K562 (cell line): ENCODE measurements around the gene MYOM1. TPM values are rescaled to one million over a fixed set of nuclear protein-coding genes. Genes with fewer than 3 reads are reported as not detected.

Source experiments
- ATAC-seq: fragments of 200-7000 bp; cut with Tn5 transposase; 3 replicates; pipeline ENCODE4 v1.9.1; 2020; ENCODE audit warnings: moderate library complexity
- BruUV-seq: library from RNA; stranded (reverse); fragments of 400-500 nt; replicated peaks from 2 replicates; lab custom pipeline; 2021; lab: Mats Ljungman, UMichigan
- CTCF ChIA-PET: fragments of 300-600 bp; formaldehyde crosslinking; extraction: SDS; loops from one replicate; lab custom pipeline; 2021; ENCODE audit warnings: low intra/inter-chr PET ratio; lab: Yijun Ruan, JAX
- POLR2A ChIA-PET: fragments of 300-600, 350-650 bp; sonication (Branson Sonifier 250); formaldehyde crosslinking; extraction: SDS; loops from one replicate; lab custom pipeline; 2021; ENCODE audit warnings: antibody characterized with exemption, inconsistent platforms; lab: Yijun Ruan, JAX
- DNase-seq, 4 experiments: peaks; one replicate each; pipeline versions ENCODE4 v3.0.0 to v3.0.0-alpha.2; 2011 to 2018; ENCODE audit warnings: low spot score in 3 of 4, mixed read lengths in 3 of 4; ENCODE audit errors: extremely low read depth in 1 of 4
- FAIRE-seq: peaks from 2 replicates; lab custom pipeline; 2011; peaks lifted over from hg19 to GRCh38; lab: Jason Lieb, UNC
- H2AFZ ChIP-seq: 2 replicates; pipeline ENCODE4 v1.6.0; 2011; ENCODE audit warnings: low read depth, low read length, control low read depth, inconsistent platforms
- H3K27ac ChIP-seq: fragments of 200-600 bp; 3 replicates; pipeline ENCODE4 v1.8.0; 2011; ENCODE audit warnings: low read depth, mild to moderate bottlenecking, control low read depth, inconsistent platforms, low read length, moderate library complexity, mixed read lengths; ENCODE audit errors: extremely low read depth
- H3K27me3 ChIP-seq, 2 experiments: fragments of 300-600 bp in 1 of 2; 2 replicates in 1 of 2; 3 replicates in 1 of 2; pipeline versions ENCODE4 v1.6.0 to v1.8.0; 2011; ENCODE audit warnings: inconsistent platforms in 2 of 2, low read length in 2 of 2, mild to moderate bottlenecking in 1 of 2, mixed read lengths in 1 of 2, moderate library complexity in 1 of 2; ENCODE audit not compliant: control insufficient read depth in 2 of 2, insufficient read depth in 2 of 2
- H3K36me3 ChIP-seq: fragments of 300-600 bp; 3 replicates; pipeline ENCODE4 v1.8.0; 2011; ENCODE audit warnings: mild to moderate bottlenecking, low read length, inconsistent platforms; ENCODE audit not compliant: control insufficient read depth, insufficient read depth
- H3K4me1 ChIP-seq, 2 experiments: fragments of 200-600 bp in 1 of 2; replicated peaks in 1 of 2; 2 replicates in 1 of 2; 3 replicates in 1 of 2; pipeline versions ENCODE4 v1.5.1 to v1.8.0; 2011; ENCODE audit warnings: inconsistent platforms in 2 of 2, low read length in 2 of 2, mild to moderate bottlenecking in 1 of 2, mixed read lengths in 1 of 2, moderate library complexity in 1 of 2; ENCODE audit not compliant: control insufficient read depth in 2 of 2, insufficient read depth in 2 of 2
- H3K4me2 ChIP-seq: 2 replicates; pipeline ENCODE4 v1.6.1; 2011; ENCODE audit warnings: low read length, control low read depth, inconsistent platforms, mixed read lengths; ENCODE audit not compliant: insufficient read depth
- H3K4me3 ChIP-seq: fragments of 200-600 bp; sonication (generic), shearing (Covaris generic); 2 replicates; pipeline ENCODE4 v1.5.1; 2016; ENCODE audit warnings: control low read depth, inconsistent platforms
- H3K79me2 ChIP-seq: fragments of 200-600 bp; 3 replicates; pipeline ENCODE4 v1.8.0; 2011; ENCODE audit warnings: low read length, inconsistent platforms; ENCODE audit not compliant: control insufficient read depth, insufficient read depth
- H3K9ac ChIP-seq, 2 experiments: 2 replicates each; pipeline versions ENCODE4 v1.6.0 to v1.6.1; 2011; ENCODE audit warnings: low read depth in 2 of 2, low read length in 2 of 2, control low read depth in 1 of 2, inconsistent platforms in 1 of 2, mild to moderate bottlenecking in 1 of 2, mixed read lengths in 1 of 2; ENCODE audit not compliant: insufficient read depth in 1 of 2
- H3K9me1 ChIP-seq: one replicate; pipeline ENCODE4 v1.6.0; 2011; ENCODE audit warnings: inconsistent platforms, mild to moderate bottlenecking, low read length, moderate library complexity; ENCODE audit not compliant: control insufficient read depth, insufficient read depth
- H3K9me3 ChIP-seq: replicated peaks from 2 replicates; pipeline ENCODE4 v1.5.1; 2011; ENCODE audit warnings: low read depth, low read length, inconsistent platforms; ENCODE audit not compliant: control insufficient read depth, insufficient read depth
- H4K20me1 ChIP-seq: replicated peaks from 2 replicates; pipeline ENCODE4 v1.6.1; 2011; ENCODE audit warnings: low read length, inconsistent platforms, mixed read lengths; ENCODE audit not compliant: control insufficient read depth, insufficient read depth
- MTF1 ChIP-seq: fragments of 250-450 bp; sonication (Bioruptor Pico); IDR thresholded peaks from 2 replicates; pipeline ENCODE4 v1.9.0; 2021; ENCODE audit warnings: moderate library complexity, mild to moderate bottlenecking, inconsistent platforms, borderline replicate concordance
- WGBS: fragments of 100-300 bp; shearing (Covaris generic); methylation state at CpG from one replicate; pipeline ENCODE4 v1.1.6; 2016; ENCODE audit warnings: low coverage, mixed read lengths; ENCODE audit not compliant: insufficient coverage; ENCODE audit errors: missing lambda C conversion rate; 5-methylcytosine and 5-hydroxymethylcytosine counted together
- in situ Hi-C: fragments of 300-500 bp; cut with MboI; formaldehyde crosslinking; loops from 4 replicates; pipeline ENCODE4 v1.15.0; 2018; ENCODE audit warnings: inconsistent platforms, mixed read lengths
- intact Hi-C: fragments of 100-400 bp; cut with micrococcal nuclease; formaldehyde crosslinking; loops from 2 replicates; pipeline ENCODE4 v1.14.2; 2022
- polyA plus RNA-seq, 8 experiments: library from polyadenylated mRNA; depleted of rRNA in 4 of 8; stranded (reverse) in 5 of 8; unstranded in 3 of 8; fragments of >200 nt; fragmentation: Nextera tagmentation in 2 of 8; fragmentation: Illumina TruSeq in 1 of 8; extraction: Ambion mirVana in 2 of 8; extraction: Trizol in 1 of 8; gene quantifications; 2 replicates each; pipeline versions ENCODE4 v1.2.1 to v1.2.3, GENCODE V29; 2011 to 2014; ENCODE audit warnings: inconsistent platforms in 1 of 8, missing spikeins in 1 of 8
- total RNA-seq, 7 experiments: library from RNA; depleted of rRNA in 6 of 7; stranded (reverse); fragments of >200 nt in 6 of 7; fragmentation: Illumina TruSeq in 2 of 7; extraction: Trizol in 2 of 7; gene quantifications; 2 replicates each; pipeline versions ENCODE4 v1.2.1 to v1.2.3, GENCODE V29; 2011 to 2021; ENCODE audit warnings: low replicate concordance in 1 of 7
- TF ChIP-seq, protein P1 (sequence below): sonication (generic); IDR thresholded peaks from 2 replicates; pipeline ENCODE4 v1.6.1; 2016

The MYOM1 gene
- total and polyA plus RNA-seq, 9 of the 15 experiments (the other 6 are each of a cell fraction or from before 2014, with no cell fraction given) = 0.01 to 0.62 (median 0.25) TPM

DNA sequence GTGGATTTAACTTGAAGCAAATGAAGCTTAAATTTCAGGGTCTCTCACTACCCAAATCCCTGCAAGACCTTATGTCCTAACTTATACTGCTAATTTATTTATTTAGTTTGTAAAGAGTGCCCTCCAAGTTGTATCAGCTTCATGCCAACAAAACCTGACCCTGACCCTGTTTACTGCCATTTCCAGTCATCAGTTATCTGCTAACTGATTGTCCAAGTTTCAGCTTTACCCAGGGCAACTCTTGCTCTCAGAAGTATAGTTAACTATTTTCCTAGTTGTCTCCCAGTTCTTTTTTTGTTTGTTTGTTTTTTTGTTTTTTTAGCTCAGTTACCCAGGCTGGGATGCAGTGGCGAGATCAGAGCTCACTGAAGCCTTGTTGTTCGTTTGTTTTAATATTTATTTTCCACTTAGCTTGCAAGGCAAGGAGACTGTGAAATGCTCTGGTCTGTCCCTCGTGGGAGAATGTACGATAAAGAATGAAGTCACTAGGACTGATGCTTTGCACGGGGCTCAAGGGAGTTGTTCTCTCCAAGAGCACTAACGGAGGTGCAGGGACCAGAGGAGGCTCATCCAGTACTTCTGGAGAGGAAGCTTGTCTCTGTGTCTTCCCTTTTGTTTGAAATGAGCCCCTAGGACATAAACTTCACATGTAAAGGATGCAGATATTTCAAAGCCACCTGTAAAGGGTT is 35.3 kb downstream of the MYOM1 start:
- FAIRE-seq = no peak
- no peaks in the 10 kb centered on the region for H3K9me3 ChIP-seq
- no peaks in the 10 kb centered on the region for H3K9me1 ChIP-seq
- no peak for DNase-seq
- ATAC-seq = 0 out of 3 replicates have a peak, but pooled peaks have one; percentile 29
- peak overlapping the region in 1 of 2 experiments; percentile 19; a peak in 1 of 4 replicates for H3K9ac ChIP-seq
- peaks cover 0 to 9% of the 10 kb centered on the region in 2 experiments; a peak in 2 of 5 replicates for H3K4me1 ChIP-seq
- H3K4me3 ChIP-seq = no peak overlapping the region
- BruUV-seq = no TSS peak
- POLR2A ChIA-PET = interaction anchor here (0.6 to 2.0 kb wide), 5 partner anchors 10 to 478 kb away, joined by 3 to 10 read pairs (median 4); no protein-coding TSS in a partner anchor
- 10% methylated on average over 6 of the region's 6 CpGs for WGBS
- CTCF ChIA-PET = no interaction called here
- no peaks in the 10 kb centered on the region for H4K20me1 ChIP-seq
- no peaks in the 10 kb centered on the region for H3K79me2 ChIP-seq
- TF ChIP-seq, protein P1, sequence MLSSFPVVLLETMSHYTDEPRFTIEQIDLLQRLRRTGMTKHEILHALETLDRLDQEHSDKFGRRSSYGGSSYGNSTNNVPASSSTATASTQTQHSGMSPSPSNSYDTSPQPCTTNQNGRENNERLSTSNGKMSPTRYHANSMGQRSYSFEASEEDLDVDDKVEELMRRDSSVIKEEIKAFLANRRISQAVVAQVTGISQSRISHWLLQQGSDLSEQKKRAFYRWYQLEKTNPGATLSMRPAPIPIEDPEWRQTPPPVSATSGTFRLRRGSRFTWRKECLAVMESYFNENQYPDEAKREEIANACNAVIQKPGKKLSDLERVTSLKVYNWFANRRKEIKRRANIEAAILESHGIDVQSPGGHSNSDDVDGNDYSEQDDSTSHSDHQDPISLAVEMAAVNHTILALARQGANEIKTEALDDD = 0 out of 2 replicates have a peak, but pooled peaks have one; percentile 15
- TF ChIP-seq MTF1 (CRISPR knock-in tag) = no peak
- TF ChIP-seq, all 486 proteins: peak for 1
- in situ Hi-C loops (no loop called here), intact Hi-C loops (no loop called here)
- no peaks in the 10 kb centered on the region for H3K27me3 ChIP-seq
- peak overlapping the region; percentile 60 for H2AFZ ChIP-seq
- H3K4me2 ChIP-seq = no peak overlapping the region
- no peak overlapping the region for H3K27ac ChIP-seq
- no peaks in the 10 kb centered on the region for H3K36me3 ChIP-seq
